CD4-positive, alpha-beta T cell treated with Interleukin-4 for 4 hours (primary cell): ENCODE data around the gene CDH4.

ENCODE experiments used
- DNase-seq: peaks from one replicate; pipeline ENCODE4 v3.0.0-alpha.2; 2020

The CDH4 gene

DNA sequence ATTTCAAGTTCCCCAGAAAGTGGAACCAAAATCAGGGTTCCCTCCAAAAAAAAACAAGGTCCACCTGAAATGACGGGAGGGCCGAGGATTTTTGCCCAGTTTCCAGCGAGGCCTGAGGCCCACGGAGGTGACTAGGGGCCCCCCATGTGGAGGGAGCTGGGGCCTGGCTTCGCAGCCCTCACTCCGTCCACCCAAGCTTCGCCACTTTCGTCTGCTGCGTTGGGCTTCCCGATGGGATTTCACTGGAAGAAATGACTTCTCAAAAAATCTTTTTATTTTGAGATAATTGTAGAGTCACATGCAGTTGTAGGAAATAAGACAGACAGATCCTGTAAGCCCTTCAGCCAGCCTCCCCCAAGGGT, 605.3 kb downstream of the CDH4 start:
- no peak for DNase-seq

DNA sequence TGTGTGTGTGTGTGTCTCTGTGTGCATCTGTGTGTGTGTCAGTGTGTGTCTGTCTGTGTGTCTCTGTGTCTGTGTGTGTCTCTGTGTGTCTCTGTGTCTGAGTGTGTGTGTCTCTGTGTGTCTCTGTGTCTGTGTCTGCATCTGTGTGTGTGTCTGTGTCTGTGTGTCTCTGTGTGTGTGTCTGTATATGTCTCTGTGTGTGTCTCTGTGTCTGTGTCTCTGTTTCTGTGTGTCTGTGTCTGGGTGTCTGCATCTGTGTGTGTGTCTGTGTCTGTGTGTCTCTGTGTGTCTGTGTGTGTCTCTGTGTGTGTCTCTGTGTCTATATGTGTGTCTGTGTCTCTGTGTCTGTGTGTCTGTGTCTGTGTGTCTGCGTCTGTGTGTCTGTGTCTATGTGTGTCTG, 605.8 kb downstream of the CDH4 start:
- DNase-seq = no peak

DNA sequence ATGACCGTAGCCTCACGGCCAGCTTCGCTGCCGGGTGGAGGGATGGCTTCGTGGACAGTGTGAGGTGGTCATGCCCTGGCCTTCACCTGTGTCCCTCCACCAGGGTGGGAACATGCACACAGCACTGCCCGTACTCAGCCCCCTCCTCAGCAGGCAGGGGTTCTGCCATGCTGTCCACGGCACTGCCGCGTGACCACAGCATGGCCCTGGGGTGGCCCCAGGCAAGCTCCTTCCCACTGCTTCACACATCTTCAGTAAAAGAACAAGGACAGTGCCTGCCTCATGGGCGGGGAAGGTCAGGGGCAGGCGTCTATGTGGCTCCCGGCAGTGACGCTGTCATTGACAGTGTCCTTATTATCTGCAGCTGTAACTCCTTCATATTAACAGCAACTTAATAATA, 607.7 kb downstream of the CDH4 start:
- DNase-seq = no peak

DNA sequence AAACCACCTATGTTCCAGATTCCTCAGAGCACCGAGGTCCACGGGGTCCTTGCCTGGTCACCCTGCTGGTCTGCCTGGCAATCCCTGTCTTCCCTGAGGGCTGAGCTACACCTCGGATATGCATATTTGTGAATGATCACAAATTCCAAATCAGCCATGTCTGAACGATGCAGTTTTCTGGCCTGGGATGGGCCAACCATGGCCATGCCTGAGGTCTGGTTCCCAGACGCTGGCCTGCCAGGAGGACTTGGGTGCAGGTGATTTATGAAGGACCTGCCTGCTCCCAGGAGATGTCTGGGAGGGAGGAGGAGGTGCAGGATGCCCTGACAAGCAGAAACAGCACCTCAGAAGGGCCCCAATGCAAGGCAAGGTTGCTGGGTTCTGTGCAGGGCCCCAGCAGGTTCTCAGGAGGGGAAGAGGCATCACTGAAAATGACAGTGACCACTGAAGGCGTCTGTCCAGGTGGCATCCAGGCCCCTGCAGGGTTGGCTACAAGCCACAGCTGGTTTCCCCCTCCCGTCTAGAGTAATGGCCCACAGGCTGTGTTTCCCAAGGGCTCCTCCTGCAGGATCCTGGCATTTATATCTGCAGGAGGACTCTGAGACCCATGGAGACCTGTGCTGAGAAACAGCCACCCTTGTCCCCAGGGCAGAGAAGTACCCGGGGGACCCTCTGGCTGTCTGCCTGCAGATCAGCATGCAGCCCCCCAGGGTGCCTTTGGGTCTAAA, 608.4 kb downstream of the CDH4 start:
- DNase-seq = no peak

DNA sequence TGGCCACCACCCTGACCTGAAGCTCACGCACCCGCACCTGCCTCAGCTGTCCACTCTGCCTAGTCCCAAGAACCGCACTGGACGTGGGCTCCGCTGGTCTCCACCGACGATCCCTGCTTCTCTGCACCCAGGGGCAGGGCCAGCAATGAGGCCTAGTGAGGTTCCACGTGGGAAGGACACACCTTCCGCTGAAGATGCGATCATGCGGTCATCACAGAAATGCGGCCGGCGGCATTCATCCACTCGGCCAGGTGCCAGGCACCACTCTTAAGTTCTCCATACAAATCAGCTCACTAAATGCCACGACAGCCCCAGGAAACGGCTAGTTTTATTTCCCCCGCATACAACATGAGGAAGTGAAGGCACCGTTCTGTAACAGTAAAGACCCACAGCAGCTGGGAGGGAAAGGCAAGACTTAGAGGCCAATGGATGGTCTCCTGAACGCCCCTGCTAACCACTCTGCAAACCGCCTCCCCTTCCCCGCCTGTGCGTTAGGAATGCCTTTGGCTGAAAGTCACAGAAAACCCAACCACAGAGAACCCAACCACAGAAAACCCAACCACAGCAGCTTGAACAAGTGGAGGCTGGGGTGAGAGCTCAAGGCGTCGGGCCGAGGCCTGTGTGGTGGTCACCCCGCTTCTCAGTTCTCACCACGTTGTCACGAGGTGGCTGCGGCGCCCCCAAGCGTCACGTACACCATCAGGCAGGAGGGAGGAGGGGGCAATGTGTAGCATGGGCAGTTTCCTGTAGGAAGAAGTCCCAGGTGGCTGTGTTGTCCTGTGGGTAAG, 609.2 kb downstream of the CDH4 start:
- no peak for DNase-seq

DNA sequence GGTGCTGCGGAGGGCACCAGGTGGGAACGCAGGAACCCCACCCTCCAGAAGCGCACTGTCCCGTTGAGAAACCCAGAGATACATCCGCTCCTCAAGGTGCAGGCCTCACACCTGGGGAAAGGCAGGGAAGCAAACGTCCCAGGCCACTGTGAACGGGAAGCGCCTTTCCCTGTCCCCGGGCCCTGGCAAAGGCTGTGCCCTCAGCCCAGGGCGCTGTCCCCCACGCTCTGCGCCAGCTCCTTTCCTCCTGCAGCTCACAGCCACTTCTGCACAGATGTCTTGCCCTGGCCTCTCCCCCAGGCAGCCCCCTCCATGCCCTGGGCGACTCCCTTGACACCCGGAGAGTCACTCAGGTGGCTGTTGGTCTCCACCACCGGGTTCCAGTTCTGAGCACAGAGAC, 609.8 kb downstream of the CDH4 start:
- no peak for DNase-seq

DNA sequence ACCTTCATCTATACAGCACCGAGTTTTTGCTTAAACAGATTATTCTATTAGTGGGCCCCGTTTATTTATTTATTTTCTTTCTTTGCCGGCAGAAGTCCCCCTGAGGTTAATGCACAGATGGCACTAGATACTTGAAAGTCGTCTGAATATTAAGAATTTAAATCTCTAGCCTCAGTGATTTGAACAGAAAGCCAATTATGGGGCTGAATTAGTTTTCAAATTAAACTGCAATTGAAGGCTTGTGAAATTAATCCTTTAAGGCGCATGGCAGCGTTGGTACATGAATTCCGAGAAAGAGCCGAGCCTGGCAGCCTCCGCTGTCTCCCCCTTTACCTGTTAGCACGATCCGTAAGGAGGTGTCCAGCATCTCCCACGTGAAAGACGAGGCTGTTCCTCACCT, 610.8 kb downstream of the CDH4 start:
- no peak for DNase-seq

DNA sequence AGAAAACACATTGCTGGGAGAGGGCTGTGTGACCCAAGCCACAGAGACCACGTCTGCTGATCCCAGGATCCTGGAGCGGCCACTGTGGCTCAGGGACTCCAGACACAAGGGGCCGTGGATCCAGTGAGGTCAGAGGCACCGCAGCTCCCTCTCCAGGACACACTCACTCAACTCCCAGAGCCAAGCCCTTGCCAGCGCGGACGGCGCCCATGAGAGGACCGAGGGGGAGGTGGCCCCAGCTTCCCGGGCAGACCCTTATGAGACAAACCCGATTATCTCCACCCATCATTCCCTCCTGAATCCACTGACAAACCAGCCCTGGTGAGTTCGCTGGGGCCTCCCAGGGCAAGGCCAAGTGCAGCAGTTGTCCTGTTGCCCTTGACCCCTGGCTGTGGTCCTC, 612.4 kb downstream of the CDH4 start:
- DNase-seq = no peak

DNA sequence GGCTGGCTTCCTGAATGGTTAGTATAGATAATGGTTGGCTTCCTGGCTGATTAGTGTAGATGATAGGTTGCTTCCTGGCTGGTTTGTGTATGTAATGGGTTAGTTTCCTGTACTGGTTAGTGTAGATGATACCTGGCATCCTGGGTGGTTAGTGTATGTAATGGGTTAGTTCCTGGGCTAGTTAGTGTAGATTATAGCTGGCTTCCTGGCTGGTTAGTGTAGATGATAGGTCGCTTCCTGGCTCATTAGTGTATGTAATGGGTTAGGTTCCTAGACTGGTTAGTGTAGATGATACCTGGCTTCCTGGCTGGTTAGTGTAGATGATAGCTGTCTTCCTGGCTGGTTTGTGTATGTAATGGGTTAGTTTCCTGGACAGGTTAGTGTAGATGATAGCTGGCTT, 613.3 kb downstream of the CDH4 start:
- DNase-seq = no peak

DNA sequence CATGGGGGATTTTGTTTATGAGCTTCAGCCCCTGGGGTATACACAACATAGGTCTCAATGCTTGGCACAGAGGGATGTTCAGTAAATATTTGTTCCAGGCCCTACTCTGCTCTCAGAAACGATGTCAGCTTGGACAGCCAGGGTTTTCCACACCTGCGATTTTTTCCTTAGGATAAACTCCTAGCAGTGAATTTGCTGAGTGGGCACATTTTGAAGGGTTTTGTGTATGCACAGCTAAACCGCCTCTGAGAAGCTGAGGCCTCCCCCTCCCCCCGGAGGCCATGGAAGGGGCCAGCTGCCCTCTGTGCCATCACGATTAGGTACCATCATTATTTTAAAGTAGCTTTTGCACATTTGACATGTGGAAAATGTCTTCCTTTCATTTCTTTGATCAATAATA, 614.1 kb downstream of the CDH4 start:
- no peak for DNase-seq

DNA sequence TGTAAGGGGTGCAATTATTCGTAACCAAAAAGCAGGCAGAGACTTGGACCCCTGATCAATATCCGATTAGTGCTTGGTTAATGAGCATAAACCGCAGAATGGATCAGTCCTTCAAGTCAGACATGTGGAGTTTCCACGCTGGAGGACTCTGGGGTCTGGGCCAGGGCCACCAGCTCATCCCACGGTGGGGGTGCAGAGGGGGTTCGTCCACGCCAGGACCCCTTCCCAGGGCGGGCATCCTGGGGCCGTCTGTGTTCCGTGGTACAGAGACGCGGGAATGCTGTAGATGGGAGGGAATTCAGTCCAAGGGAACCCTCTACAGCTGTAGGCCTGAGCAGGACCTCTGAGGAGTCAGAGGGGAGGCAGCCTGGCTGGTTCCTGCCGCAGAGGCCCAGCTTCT, 615.9 kb downstream of the CDH4 start:
- DNase-seq = no peak

DNA sequence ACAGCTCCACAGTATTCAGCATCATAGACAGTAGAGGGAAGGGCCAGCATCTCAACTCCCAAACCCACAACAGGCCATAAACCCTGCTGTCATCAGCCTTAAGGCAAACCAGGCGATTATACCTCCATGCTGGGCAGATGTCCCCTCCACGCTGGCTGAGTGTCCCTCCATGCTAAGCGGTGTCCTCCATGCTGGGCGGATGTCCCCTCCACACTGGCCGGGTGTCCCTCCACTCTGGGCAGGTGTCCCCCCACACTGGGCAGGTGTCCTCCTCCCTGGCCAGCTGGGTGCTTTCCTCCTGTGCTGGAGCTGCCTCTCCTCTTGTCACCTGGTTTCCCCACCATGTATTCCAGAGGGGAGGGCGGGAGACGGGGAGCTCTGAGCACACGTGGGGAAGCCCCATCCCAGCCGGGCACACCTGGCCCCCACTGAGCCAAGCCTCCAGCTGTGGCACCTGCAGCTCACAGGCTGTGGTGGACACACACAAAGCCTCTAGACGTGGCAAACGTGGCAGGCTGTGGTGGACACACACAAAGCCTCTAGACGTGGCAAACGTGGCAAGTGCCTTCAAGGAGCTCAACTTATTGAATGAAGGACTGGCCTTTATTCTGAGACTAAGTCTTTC, 616.5 kb downstream of the CDH4 start:
- no peak for DNase-seq

DNA sequence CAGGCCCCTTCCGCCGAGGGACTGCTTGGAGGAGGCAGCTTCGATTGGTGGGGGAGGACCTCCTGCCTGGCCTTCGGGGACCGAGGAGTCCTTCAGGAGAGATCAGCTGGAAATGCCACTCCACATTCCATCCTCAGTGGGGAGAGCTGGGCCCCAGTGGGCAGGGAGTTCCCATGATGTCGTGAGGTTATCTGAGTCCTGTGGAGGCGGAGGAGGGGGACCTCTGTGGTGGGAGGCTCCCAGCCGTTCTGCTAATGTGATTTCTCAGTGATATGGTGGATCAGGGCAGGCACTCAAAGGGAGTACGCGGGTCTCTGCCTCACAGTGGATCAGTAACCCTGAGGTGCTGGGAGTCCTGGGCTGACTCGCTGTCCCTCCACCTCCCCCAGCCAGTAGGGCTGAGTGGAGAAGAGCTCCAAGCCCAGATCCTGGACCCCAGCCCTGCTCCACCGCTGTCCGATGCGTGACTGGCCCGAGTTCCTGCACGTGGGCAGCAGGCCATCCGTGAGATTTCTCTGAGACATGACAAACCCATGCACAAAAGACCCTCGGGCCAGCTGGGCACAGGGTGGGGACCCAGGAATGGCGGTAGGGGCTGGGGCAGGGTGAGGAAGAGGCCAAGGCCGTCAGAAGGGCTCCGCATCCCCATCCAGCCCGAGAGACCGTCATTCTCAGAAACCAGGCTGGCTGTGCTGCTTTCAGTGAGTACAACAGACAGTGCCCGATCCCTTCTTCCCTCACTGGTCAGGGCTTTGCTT, 617.9 kb downstream of the CDH4 start:
- no peak for DNase-seq

DNA sequence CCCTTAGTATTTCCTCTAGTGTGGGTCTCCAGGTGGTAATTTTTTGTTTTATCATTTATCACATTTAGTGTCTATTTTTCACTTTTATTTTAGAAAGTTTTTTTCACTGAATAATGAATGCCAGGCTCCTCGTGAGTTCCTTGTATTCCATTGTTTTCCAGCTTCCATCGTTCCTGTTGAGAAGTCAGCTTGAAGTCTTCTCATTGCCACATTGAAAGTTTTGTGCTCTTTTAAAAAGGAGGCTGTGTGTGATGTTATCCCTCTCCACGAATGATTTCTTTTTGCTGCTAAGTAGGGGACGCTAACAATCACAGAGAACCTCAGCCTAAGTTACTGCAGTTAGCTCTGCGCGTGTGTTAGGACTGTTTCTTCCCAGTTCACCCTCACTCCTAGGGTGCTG, 619.1 kb downstream of the CDH4 start:
- no peak for DNase-seq

DNA sequence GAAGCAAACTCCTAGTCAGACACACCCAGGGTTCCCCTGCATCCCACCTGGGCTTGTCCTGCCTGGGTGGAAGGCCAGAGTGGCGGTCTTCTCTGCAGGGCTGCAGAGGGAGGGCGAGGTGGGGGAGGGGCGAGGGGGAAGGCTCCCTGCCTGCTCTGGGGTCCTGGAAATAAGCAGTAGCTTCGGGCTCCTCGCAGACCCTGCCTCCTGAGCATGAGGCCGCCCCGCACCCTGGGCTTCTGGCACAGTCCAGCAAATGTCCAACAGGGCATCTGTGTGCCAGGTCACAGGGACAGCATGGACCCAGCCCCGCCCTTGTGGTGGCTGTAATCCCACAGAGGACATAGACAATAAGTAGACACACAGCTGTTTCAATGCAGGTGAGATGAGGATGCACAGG, 619.9 kb downstream of the CDH4 start:
- no peak for DNase-seq

DNA sequence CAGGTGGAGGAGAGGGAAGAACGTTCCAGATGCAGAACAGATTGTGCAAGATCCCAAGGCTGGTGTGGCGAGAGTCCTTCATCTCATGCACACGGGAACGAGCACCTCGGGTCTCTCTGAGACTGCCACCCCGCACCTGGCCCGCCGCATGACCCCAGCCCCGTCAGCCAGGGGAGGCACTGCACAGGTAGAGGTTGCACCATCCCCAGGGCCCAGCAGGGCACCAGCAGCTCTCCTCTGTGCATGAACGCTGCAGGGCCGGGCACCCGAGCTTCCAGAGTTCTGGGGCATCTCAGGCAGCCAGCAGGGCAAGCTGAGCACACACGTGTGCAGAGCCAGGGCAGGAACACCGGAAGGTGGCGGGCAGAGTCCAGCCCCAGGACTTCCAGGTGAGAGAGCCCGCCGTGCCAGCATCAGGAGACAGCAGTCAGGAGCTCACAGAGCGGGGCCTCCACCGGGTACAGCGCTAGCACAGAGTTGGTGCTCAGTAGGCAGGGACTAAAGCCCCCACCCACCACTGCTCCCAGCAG, 620.4 kb downstream of the CDH4 start:
- no peak for DNase-seq

DNA sequence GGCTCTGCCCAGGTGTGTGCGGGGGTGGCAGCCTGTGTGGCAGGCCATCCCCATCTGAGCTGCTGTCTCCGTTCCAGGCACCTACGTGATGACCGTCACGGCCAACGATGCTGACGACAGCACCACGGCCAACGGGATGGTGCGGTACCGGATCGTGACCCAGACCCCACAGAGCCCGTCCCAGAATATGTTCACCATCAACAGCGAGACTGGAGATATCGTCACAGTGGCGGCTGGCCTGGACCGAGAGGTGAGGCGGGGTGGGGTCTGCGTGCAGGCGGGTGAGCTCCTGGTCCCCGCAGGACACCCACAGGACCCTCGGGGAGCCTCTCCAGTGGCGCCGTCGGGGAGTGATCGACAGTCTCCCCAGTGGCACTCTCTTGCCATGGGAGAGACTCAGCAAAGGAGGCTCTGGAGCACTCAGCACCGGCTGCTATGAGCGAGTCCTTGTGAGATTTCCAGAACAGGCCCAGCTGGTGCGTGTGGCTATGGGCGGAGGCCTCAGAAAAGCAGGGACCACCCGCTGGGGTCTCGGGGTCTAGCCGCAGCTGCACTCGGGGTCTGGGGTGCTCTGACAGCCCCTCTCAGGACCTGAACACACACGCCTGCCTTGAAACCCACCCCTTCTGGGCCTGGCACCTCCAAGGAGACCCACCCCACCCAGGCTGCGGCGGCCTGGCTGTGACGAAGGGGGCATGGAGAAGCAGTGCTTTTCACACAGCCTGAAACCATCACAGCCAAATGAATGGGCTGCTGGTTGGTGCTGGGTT, 621.8 kb downstream of the CDH4 start:
- no peak for DNase-seq

DNA sequence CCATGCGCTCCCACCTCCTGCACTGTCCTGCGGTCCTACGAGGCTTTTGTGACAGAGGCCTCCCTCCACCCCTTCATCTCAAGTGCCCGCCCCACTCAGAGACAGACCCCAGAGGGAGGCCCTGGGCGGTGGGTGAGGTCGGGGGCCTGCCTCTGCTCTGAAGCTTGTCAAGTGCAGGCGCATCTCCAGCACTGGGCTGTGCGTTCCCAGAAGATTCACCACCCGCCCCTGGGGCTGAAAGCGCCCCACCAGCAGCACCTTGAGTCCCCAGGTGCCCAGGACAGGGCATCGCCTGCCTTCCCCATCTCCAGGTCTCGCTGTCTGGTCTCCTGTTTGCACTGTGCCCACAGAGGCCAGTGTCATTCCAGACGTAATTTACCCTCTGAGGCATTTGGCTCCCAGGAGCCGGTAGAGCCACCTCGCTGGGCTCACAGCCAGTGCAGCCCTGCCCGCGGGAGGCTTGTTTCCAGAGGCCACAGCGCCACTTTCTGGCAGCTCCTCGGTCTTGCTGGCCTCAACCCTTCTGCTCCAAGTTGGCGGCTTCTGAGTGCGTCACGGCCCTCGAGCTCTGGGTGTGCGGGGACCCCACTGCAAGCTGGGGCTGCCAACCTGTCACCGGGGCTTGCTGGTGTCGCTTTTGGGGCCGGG, 622.5 kb downstream of the CDH4 start:
- no peak for DNase-seq

DNA sequence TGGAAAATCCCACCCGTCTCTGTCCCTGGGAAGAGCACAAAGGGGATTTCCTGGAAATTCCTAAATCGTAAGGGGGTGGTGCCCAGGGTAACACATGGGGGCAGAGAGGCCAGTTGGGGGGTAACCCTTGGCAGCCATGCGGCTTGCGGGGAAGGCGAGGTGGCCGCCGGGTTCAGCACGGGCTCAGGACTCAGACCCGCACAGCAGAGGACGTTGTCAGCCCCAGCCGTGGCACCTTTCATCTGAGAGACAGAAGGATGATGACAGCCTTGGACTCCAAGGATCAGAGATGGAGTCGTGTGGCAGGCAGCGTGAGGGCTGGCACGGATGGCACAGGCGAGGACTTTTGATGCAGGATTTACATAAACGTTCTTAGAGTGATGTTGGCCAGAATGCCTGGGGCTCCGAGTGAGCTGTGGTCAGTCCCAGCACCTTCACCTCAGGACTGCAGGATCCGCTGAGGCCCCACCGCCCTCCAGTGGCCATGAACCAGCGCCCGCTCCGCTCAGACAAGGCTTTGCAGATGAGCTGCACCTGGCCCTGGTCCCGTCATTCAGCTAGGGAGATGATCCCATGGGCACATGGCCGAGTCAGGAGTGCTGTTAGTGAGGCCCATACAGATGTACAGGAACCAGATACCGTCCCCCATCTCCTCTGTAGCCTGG, 623.3 kb downstream of the CDH4 start:
- no peak for DNase-seq

DNA sequence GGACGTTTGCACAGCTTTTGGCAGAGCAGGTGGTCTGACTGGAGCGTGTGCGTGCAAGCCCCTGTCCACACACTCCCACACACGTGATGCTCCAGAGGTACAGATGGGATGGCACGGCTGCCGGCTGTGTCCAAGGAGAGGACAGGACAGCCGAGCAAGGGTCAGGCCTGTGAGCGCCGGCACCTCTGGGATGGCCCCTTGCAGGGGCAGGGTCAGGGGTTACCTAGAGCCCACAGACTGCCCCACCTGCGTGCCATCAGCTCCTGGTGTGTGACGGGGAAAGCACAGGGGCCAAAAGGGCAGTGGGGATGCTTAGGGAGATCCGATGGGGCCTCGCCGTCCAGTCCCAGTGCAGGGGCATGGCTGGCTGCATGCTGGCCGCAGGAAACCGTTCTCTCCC, 623.9 kb downstream of the CDH4 start:
- DNase-seq = no peak

DNA sequence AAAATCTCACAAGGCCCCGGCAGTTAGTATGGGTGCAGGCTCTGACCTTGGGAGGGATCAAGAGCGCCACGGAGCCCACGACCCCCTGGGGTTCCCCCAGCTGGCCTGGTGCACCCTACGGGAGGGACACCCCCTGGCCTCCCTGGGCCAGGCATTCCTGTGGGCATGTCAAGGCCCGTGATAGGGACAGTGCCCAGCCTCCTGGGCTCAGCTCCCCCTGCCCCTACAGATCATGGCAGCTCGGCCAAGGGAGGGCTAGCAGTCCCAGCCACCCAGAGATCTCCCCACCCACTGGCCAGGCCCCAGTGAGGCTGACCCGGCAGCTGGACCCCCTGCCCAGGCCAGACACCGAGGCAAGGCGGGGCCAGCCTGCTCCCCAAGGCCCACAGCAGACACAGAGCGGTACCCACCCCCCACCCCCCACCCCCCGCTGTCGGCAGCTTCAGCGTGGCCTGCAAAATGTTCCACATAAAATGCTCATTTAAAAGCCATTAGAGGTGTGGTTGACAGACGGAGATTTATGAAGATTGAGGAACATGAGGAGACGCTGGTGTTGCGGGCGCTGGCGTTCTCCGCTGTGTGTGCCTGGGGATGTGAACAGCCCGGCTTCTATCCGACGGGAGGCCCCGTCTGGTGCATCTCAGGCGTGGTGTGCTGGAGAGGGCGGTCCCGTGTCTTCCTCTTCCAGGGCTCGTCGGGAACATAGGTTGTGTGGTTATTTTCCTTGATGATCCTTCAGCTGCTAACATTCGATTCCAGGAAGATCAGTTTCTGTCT, 625.1 kb downstream of the CDH4 start:
- no peak for DNase-seq
